Measurements from ENCODE around the gene DRG1.
"Not testable (repeated sequence)": the region's sequence is repeated elsewhere in the genome, so short reads cannot be mapped to it uniquely, and the experiment has no call there.

Gene DRG1

DNA sequence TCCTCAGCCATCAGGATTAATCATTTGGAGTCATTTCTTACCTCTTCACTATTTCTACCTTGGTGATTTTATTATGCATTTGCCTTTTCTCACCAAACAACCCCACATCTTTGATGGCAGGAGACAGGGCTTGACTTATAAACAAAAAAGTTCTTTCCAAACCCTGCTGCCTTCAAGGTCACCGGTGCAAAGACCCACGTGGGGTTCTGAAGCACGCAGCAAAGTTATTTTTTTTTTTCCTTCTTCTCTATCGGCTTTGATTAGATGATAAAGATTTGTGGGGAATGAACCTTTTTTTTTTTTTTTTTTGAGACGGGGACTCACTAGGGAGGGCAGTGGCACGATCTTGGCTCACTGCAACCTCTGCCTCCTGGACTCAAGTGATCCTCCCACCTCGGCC, 44.1 kb downstream of the DRG1 start:
- DNase-seq: no peak

DNA sequence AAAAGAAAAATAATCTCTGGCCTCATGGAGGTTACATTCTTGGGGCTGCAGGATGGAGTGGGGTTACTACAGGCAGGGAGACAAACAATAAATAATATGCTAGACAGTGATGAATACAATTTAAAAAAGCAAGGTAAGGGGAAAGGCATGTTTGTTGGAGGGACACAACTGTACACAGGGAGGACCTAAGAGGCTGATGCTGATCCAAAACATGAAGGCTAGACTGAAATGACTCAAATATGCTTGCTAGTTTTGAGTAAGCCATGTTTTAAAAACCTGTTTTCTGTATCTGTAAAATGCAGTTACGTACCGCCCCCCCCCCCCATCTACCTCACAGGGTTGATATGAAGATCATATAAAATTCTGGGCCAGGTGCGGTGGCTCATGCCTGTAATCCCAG, 46.2 kb downstream of the DRG1 start:
- DNase-seq: no peak

DNA sequence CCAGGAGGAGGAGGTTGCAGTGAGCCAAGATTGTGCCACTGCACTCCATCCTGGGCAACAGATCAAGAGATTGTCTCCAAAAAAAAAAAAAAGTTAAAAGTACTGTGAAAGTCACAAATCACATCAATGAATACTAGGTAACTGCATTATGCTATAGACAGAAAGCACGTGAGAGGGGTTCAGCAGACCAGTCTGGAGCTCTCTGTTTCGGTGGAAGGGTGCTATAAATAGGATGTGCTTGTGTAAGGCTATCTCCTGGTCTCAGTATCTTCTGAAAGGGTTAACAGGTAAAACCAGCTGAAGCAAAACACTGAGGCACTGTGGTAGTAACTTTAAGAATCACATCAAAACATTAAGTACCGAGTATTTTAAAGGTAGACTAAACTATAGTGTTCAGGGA, 46.8 kb downstream of the DRG1 start:
- no peak for DNase-seq

DNA sequence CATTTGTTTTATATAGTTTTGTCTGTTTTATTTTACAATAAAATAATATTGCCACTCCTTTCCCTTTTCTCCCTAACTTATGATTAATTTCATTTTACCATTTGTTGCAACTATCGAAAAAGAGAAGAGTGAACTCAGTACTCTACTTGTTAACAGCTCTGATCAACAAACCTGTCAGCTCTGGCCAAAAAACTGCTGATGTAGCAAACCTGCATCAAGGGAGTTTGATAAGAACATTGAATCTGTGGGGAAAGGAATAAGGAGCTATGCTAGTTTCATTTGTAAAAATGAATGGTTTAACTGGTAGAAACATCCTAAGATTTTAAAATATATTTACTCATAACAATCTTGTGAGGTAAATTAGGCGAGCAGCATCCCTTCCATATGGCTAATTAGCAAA, 47.4 kb downstream of the DRG1 start:
- no peak for DNase-seq

DNA sequence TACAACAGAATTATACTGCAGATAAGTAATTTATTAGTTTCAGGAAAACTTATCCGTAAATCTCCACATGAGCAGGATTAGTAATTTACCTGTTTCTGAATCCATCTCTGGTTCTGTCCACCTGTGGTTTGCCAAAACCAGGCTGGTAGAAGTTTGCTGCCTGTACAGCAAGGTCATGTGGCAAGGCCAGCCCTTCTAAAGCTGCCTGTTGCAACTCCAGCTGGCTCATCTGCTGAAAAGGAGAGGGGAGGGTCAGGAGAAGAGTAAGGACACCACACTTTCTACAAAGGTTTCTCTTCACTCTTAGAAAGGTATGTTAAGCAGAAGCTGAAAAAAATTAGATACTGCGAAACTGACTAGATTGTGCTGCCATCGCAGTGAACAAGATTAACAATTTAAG, 47.9 kb downstream of the DRG1 start:
- no peak for DNase-seq

DNA sequence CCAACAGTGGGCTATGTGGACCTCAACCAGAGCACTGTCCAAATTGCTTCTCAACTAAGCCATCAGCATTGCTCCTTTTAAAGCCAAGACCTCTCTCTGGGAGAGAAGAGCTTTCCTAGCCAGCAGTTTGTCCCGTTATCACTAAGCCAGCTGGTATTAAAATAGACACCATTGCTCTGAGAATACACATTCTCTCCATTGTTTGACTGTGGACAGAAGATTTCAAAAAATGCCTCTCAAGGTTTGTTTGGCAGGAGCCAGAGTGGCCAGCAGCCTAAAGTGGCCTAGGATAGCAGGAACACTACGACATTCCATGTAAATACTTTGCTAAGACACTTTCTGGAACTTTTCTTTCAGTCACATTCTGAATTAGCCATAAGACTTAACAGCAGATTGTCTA, 49.0 kb downstream of the DRG1 start:
- no peak for DNase-seq

DNA sequence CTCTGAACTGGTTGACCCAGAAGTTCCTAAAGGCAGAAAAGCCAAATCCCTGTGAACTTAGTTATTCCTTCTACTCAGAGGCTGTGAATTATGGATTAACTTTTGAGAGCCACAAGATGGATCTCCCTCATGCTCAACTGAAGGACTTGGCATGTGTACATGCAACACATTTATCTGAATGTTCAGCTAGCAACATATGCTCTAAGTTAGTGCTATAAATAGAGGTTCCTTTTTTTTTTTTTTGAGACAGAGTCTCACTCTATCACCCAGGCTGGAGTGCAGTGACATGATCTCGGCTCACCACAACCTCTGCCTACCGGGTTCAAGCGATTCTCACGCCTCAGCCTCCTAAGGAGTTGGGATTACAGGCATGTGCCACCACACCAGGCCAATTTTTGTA, 50.1 kb downstream of the DRG1 start:
- DNase-seq: no peak

DNA sequence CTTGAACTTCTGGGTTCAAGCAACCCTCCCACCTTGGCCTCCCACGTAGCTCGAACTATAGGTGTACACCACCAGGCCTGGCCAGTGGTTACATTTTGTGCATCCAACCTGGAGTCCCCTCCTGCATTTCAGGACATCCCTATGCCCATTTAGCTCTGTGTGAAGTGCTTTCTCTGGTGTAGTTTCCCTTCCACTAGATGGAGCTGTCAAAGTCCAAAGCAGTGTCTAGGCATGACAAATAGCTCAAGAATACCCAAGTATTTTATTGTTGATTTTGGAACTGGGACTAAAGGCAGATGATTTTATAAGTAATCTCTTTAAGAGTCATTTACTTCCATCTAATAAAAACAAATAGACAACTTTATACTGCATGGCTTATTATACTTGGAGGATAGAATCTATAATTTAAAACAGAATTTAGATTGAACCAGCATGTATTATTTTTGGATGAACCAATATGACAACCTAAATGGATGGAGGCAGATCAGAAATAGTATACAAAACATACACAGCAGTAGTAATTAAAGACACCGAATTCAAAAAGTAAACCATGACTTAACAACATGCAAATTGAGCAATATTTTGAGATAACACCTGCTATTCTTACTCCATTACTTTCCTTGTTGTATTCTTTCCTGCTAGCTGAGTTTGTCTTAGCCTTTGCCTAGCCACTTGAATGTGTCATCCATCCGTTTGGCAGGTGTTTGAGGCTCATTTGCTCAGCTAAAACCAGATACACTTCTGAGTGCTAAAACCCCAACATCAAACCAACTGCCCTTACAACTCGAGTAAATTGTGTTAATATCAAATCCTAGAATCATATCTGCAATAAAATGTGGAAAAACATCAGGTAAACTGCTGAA, 52.5 kb downstream of the DRG1 start:
- no peak for DNase-seq

DNA sequence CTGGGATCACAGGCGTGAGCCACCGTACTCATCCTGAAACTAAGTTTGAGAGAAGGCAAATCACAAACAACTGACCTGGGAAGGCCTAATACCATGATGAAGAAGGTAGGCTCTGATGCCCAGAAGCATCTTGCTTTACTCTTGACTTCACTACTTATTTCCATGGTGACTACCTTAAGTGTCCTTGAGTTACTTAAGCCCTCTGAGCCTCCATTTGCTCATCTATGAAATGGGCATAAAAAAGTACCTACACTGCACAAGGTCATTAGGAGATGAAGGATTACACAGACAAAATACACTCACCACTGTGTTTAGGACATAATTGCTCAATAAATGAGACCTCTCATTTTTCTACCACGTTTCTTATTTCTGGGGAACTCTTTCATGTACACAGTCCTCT, 62.3 kb downstream of the DRG1 start:
- no peak for DNase-seq

DNA sequence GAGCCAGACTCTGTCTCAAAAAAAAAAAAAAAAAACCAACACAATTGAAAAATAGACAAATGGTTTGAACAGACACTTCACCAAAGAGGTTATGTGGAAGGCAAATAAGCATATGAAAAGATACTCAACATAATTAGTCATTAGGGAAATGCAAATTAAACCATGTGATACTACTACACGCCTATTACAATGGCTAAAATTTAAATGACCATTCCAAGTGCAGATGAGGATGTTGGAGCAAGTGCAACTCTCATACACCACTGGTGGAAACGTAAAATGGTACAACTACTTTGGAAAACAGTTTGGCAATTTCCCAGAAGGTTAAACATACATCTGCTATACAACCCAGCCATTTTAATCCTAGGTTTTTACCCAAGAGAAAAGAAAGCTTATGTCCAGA, 65.9 kb downstream of the DRG1 start:
- no peak for DNase-seq

DNA sequence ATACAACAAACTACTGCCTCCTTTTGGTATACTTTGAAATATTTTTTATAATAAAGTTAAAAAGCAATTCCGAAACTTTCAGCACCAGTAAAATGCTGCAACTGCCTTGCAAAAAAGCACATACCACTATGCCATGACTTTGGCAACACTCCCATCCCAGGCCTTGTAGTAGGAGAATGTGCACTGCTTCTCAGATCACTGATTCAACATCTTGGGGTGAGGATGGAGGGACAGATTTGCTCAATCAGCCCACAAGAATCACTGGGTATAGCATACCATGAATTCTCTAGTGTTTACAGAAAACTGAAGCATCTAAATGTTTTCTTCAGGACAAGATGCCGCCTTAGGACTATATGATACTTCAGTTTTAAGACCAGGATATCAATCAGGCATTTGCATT, 75.3 kb downstream of the DRG1 start:
- no peak for DNase-seq

DNA sequence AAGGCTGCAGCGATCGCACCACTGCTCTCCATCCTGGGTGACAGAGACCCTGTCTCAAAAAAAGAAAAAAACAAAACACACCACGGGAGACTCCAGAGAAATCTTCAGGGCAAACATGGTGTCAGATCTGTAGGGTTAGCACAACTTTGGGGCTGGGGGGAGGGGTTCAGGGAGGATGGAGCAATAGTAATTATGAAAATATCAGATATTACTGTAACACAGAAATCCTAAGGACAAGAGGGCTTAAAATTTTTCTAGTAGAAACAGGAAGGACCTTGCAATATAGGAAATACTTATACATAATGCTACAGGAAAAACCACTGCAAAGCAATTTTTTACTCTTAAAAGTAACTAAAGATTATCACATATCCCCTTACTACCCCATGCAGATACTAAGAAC, 76.4 kb downstream of the DRG1 start:
- DNase-seq: no peak

DNA sequence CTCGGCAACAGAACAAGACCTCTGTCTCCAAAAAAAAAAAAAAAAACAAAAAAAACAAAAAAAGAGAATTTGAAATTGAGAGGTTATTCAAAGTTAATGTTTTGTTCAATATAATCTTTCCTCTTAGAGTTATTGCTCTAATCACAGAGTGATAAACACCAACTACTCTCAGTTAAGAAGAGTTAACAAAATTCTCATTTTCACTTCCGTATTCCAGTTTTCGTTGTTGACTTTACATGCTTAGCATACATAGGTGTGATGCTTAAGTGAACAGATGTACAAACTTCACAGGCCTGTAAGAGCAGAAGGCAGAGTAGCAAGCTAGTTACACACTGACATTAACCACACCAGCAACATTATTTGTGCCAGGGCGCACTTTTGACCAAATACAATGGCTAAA, 77.9 kb downstream of the DRG1 start:
- no peak for DNase-seq

DNA sequence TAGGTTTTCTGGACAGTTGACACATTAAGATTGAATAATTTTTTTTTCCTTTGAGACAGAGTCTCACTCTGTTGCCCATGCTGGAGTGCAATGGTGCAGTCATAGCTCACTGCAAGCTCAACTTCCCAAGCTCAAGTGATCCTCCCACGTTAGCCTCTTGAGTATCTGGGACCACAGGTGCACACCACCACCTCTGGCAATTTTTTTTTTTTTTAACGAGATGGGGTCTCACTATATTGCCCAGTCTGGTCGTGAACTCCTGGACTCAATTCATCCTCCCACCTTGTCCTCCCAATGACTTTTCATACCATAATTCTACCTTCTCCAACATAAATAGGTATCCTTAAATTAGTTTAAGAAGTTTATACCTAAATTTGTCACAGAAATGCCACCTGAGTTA, 81.7 kb downstream of the DRG1 start:
- DNase-seq: no peak

DNA sequence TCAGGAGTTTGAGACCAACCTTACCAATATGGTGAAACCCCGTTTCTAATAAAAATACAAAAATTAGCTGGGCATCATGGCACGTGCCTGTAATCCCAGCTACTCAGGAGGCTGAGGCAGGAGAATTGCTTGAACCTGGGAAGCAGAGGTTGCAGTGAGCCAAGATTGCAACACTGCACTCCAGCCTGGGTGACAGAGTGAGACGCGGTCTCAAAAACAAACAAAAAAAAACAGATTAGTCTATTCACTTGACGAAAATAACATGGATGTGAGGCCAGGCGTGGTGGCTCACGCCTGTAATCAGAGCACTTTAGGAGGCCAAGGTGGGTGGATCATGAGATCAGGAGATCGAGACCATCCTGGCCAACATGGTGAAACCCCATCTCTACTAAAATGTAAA, 83.1 kb downstream of the DRG1 start:
- not testable (repeated sequence) for DNase-seq

All from SHP77 treated with DMSO at 0.1 percent for 48 hours (cell line).